Measurements from ENCODE around the gene CHST11. TPM values are rescaled to one million over a fixed set of nuclear protein-coding genes. Genes with fewer than 3 reads are reported as not detected.

Gene CHST11
- total and polyA plus RNA-seq, 9 donors, result 4.0 to 39.9 (median 20.1) TPM

- TF ChIP-seq EP300 (IDR thresholded peaks at IDR 0.05) (no peak), CTCF (IDR thresholded peaks at IDR 0.05) (no peak), POLR2A (IDR thresholded peaks at IDR 0.05) (no peak)
- H3K36me3 ChIP-seq, result no peaks in the 10 kb centered on the region
- WGBS, 3 donors, result 96 to 98% (median 96%) methylated on average over 2 of the region's 2 CpGs
- no peaks in the 10 kb centered on the region for H3K9me3 ChIP-seq
- intact Hi-C loops (cut with DNase I), result no loop called here
- no peak overlapping the region for H3K27ac ChIP-seq
- H3K4me3 ChIP-seq, result no peak overlapping the region
- H3K27me3 ChIP-seq, result no peaks in the 10 kb centered on the region
- DNase-seq, result no peak
- H3K4me1 ChIP-seq (ENCODE audit: insufficient read depth), result peaks cover 1% of the 10 kb centered on the region
These were observed 80.1 kb downstream of the CHST11 start for GRCh38 chr12:104536841-104537240.

GRCh38 chr12:104538056-104538455 is 81.3 kb downstream of the CHST11 start:
- intact Hi-C loops (cut with DNase I), result no loop called here
- Histone ChIP-seq H3K36me3 (no peaks in the 10 kb centered on the region), H3K27ac (no peak overlapping the region), H3K9me3 (no peaks in the 10 kb centered on the region), H3K27me3 (no peaks in the 10 kb centered on the region), H3K4me3 (no peak overlapping the region), H3K4me1 (ENCODE audit: insufficient read depth) (peaks cover 1% of the 10 kb centered on the region)
- DNase-seq, result no peak
- TF ChIP-seq EP300 (IDR thresholded peaks at IDR 0.05), result no peak
- TF ChIP-seq POLR2A (IDR thresholded peaks at IDR 0.05), result no peak
- no peak for TF ChIP-seq CTCF (IDR thresholded peaks at IDR 0.05)
- WGBS, 3 donors, result 90 to 94% (median 92%) methylated on average over 4 of the region's 4 CpGs

- WGBS, 3 donors, result 90 to 95% (median 94%) methylated on average over 6 of the region's 6 CpGs
- no peaks in the 10 kb centered on the region for H3K27me3 ChIP-seq
- no peaks in the 10 kb centered on the region for H3K36me3 ChIP-seq
- DNase-seq, result no peak
- TF ChIP-seq CTCF (IDR thresholded peaks at IDR 0.05) (no peak), POLR2A (IDR thresholded peaks at IDR 0.05) (no peak), EP300 (IDR thresholded peaks at IDR 0.05) (no peak)
- no peaks in the 10 kb centered on the region for H3K9me3 ChIP-seq
- H3K4me1 ChIP-seq (ENCODE audit: insufficient read depth), result no peaks in the 10 kb centered on the region
- no peak overlapping the region for H3K27ac ChIP-seq
- H3K4me3 ChIP-seq, result no peak overlapping the region
- intact Hi-C loops (cut with DNase I), result no loop called here
These were observed 82.2 kb downstream of the CHST11 start for GRCh38 chr12:104538891-104539462.

- no peaks in the 10 kb centered on the region for H3K4me1 ChIP-seq (ENCODE audit: insufficient read depth)
- no peaks in the 10 kb centered on the region for H3K9me3 ChIP-seq
- DNase-seq, result no peak
- intact Hi-C loops (cut with DNase I), result no loop called here
- WGBS, 3 donors, result 94 to 97% (median 95%) methylated on average over 5 of the region's 5 CpGs
- H3K4me3 ChIP-seq, result no peak overlapping the region
- TF ChIP-seq POLR2A (IDR thresholded peaks at IDR 0.05) (no peak), CTCF (IDR thresholded peaks at IDR 0.05) (no peak), EP300 (IDR thresholded peaks at IDR 0.05) (no peak)
- H3K27ac ChIP-seq, result no peak overlapping the region
- H3K36me3 ChIP-seq, result no peaks in the 10 kb centered on the region
- no peaks in the 10 kb centered on the region for H3K27me3 ChIP-seq
These were observed 88.1 kb downstream of the CHST11 start for GRCh38 chr12:104544836-104545235.

All from ovary (tissue), 9 donors.